Heart left ventricle (tissue), 16 donors: ENCODE results near the gene MLC1. TPM values are rescaled to one million over a fixed set of nuclear protein-coding genes. Genes with fewer than 3 reads are reported as not detected.

ENCODE experiments used
- ATAC-seq, 4 donors: fragments of 200-7000 bp; cut with Tn5 transposase; one replicate each; pipeline ENCODE4 v1.9.1; 2020 to 2022; ENCODE audit warnings: moderate library complexity in 4 of 4, mild to moderate bottlenecking in 3 of 4, moderate number of reproducible peaks in 1 of 4
- DNase-seq, 5 donors: peaks; one replicate each; pipeline ENCODE4 v3.0.0-alpha.2; 2020
- H3K27ac ChIP-seq, 12 donors: fragments of 200-600 bp; sonication (generic) in 4 of 12; one replicate each; pipeline versions ENCODE4 v1.5.0 to v1.8.0; 2016 to 2022; ENCODE audit warnings: mild to moderate bottlenecking in 2 of 12
- H3K27me3 ChIP-seq, 9 donors: fragments of 200-600 bp; sonication (generic) in 2 of 9; one replicate each; pipeline versions ENCODE4 v1.5.1 to v1.8.0; 2016 to 2022; ENCODE audit warnings: mild to moderate bottlenecking in 3 of 9
- H3K36me3 ChIP-seq, 9 donors: fragments of 200-600 bp; sonication (generic) in 2 of 9; one replicate each; pipeline versions ENCODE4 v1.5.0 to v1.8.0; 2018 to 2022; ENCODE audit warnings: mild to moderate bottlenecking in 2 of 9
- H3K4me1 ChIP-seq, 12 donors: fragments of 200-600 bp; sonication (generic) in 4 of 12; one replicate each; pipeline versions ENCODE4 v1.5.0 to v1.8.0; 2016 to 2022; ENCODE audit warnings: mild to moderate bottlenecking in 3 of 12
- H3K4me3 ChIP-seq, 12 donors: fragments of 200-600 bp; sonication (generic) in 4 of 12; one replicate each; pipeline versions ENCODE4 v1.5.0 to v1.8.0; 2017 to 2022; ENCODE audit warnings: mild to moderate bottlenecking in 9 of 12, moderate library complexity in 4 of 12
- H3K9me3 ChIP-seq, 12 donors: fragments of 200-600 bp; sonication (generic) in 4 of 12; one replicate each; pipeline versions ENCODE4 v1.5.0 to v1.8.0; 2016 to 2022; ENCODE audit warnings: mild to moderate bottlenecking in 1 of 12
- POLR2A ChIP-seq, 2 donors: fragments of 450-650 bp; IDR thresholded peaks; one replicate each; pipeline ENCODE4 v1.6.1; 2017; ENCODE audit warnings: antibody characterized with exemption in 2 of 2, mild to moderate bottlenecking in 2 of 2, moderate library complexity in 2 of 2
- WGBS, 4 donors: extraction: QIAGEN DNeasy Blood & Tissue Kit in 2 of 4; methylation state at CpG; one replicate each; pipeline versions ENCODE4 v1.1.5 to v1.1.7; 2013 to 2018; 5-methylcytosine and 5-hydroxymethylcytosine counted together
- intact Hi-C, 10 donors: fragments of 100-400 bp; cut with DNase I; formaldehyde crosslinking; loops; one replicate each; pipeline versions ENCODE4 v1.11.1 to v1.14.2; 2022
- polyA plus RNA-seq, 2 donors: library from polyadenylated mRNA; stranded (reverse); fragments of 200-250 nt; gene quantifications; one replicate each; pipeline ENCODE4 v1.2.3, GENCODE V29; 2013
- total RNA-seq, 9 donors: library from RNA; depleted of rRNA in 2 of 9; stranded (reverse); fragments of >200 nt in 2 of 9; fragmentation: NEBNext Ultra II Directional in 3 of 9; extraction: Animal tissue kit (Norgen Biotek cat#: 25700) in 3 of 9; gene quantifications; one replicate each; pipeline versions ENCODE4 v1.1.0 to v1.2.4, GENCODE V29; 2016 to 2023
- TF ChIP-seq, protein P1 (sequence below), 12 donors: fragments of 200-600 bp; sonication (generic) in 4 of 12; IDR thresholded peaks; one replicate each; pipeline versions ENCODE4 v1.5.0 to v1.8.0; 2018 to 2022; ENCODE audit warnings: antibody characterized with exemption in 12 of 12, mild to moderate bottlenecking in 5 of 12
- donor health status: ischemic (EF 13 %, LVEDD 7.1; RV severe dilation, severe dysfunction).
- donor health status: healthy with polysubstance abuse.
- donor health status: DM: no; HTN: yes; CAD: no.
- donor health status: DM: no; HTN: no; CAD: no.
- donor health status: ischemic (EF 25% LVEDD 6.9; RV normal size, moderate dysfunction).
- donor health status: ischemic (EF 25% LVEDD 5.7; RV mildly dilated, moderate dysfunction).
- donor health status: healthy.
- donor health status: DM: yes; HTN: yes; CAD: no.
- donor health status: ischemic (EF 35%, LVEDD 5.7; RV mildly dilated, moderate dysfunction).
- donor health status: nonischemic (EF 11% LVEDD 7.7; RV severe dilation, severe dysfunction).
- donor health status: DM: yes; HTN: yes; CAD: no.
- donor health status: PGD.
- donor health status: ischemic (EF 29% LVEDD 5.4; RV normal size, mild dysfunction).
- donor health status: nonischemic (EF 23%, LVEDD 6.1; RV moderate dilation, normal function).

Gene MLC1
- total and polyA plus RNA-seq, 11 donors, result 0.03 to 0.80 (median 0.15) TPM; not detected in 5

DNA sequence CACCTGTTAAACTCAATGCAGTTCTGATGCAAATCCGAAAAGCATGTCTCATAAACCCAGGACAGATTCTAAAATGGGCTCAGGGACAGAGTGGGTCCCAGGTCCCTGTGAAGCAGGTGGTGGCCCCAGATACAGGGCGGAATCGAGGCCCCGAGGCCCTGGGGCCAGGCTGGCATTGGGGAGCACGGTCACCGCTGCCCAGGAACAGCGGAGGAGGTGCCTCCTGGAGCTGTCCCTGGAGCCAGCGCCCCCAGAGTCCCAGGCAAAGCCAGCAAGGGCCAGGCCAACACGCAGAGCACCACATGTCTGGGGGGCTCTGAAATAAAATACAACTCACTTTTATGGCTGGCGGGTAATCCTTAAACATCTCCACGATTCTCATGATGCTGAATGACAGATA lies 17.1 kb downstream of the MLC1 start:
- H3K27me3 ChIP-seq, result peaks cover 0 to 20% (median 0%) of the 10 kb centered on the region in 9 donors
- TF ChIP-seq POLR2A (IDR thresholded peaks at IDR 0.05), result no peak
- TF ChIP-seq, protein P1, sequence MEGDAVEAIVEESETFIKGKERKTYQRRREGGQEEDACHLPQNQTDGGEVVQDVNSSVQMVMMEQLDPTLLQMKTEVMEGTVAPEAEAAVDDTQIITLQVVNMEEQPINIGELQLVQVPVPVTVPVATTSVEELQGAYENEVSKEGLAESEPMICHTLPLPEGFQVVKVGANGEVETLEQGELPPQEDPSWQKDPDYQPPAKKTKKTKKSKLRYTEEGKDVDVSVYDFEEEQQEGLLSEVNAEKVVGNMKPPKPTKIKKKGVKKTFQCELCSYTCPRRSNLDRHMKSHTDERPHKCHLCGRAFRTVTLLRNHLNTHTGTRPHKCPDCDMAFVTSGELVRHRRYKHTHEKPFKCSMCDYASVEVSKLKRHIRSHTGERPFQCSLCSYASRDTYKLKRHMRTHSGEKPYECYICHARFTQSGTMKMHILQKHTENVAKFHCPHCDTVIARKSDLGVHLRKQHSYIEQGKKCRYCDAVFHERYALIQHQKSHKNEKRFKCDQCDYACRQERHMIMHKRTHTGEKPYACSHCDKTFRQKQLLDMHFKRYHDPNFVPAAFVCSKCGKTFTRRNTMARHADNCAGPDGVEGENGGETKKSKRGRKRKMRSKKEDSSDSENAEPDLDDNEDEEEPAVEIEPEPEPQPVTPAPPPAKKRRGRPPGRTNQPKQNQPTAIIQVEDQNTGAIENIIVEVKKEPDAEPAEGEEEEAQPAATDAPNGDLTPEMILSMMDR (IDR thresholded peaks at IDR 0.05), result no peak
- H3K9me3 ChIP-seq, result no peaks in the 10 kb centered on the region
- H3K36me3 ChIP-seq, result no peaks in the 10 kb centered on the region
- H3K4me3 ChIP-seq, result no peak overlapping the region
- no peaks in the 10 kb centered on the region for H3K4me1 ChIP-seq
- ATAC-seq, result no peak
- intact Hi-C loops, result no loop called here
- WGBS, 4 donors, result 79 to 87% (median 85%) methylated on average over 10 to 11 of the region's 11 CpGs
- no peak overlapping the region for H3K27ac ChIP-seq
- DNase-seq, result no peak

DNA sequence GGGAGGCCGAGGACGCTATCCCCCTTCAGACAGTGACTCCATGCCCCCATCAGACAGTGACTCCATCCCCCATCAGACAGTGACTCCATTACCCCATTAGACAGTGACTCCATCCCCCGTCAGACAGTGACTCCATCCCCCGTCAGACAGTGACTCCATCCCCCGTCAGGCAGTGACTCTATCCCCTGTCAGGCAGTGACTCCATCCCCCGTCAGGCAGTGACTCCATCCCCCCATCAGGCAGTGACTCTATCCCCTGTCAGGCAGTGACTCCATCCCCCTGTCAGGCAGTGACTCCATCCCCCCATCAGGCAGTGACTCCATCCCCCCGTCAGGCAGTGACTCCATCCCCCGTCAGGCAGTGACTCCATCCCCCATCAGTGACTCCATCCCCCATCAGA lies 18.0 kb downstream of the MLC1 start:
- no peak for TF ChIP-seq POLR2A (IDR thresholded peaks at IDR 0.05)
- TF ChIP-seq, protein P1 (IDR thresholded peaks at IDR 0.05), result no peak
- no peak for DNase-seq
- no peaks in the 10 kb centered on the region for H3K9me3 ChIP-seq
- intact Hi-C loops, result no loop called here
- no peak overlapping the region for H3K27ac ChIP-seq
- H3K27me3 ChIP-seq, result peaks cover 0 to 15% (median 0%) of the 10 kb centered on the region in 9 donors
- ATAC-seq, result no peak
- 68 to 80% (median 77%) methylated on average over 6 to 8 of the region's 8 CpGs for WGBS, 4 donors
- H3K4me3 ChIP-seq, result no peak overlapping the region
- H3K36me3 ChIP-seq, result no peaks in the 10 kb centered on the region
- H3K4me1 ChIP-seq, result no peaks in the 10 kb centered on the region

DNA sequence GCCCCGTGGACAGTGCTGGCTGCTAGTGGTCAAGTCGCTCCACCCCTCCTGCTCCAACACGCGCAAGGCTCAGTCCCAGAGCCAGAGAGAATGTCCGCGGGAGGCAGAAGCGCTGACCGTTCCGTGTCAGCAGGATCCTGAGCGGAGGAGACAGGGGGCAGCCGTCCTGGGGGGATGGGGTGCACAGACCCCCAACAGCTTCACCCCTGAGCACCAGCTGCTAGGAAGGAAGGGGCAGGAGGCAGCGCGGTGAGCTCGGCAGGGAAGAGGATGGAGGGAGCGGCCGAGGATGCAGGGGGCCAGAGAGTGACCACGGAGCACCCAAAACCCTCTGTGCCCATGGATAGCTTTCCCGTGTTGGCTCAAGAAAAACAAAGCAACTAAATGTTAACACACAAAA lies 20.8 kb downstream of the MLC1 start:
- peaks cover 0 to 32% (median 14%) of the 10 kb centered on the region in 9 donors for H3K27me3 ChIP-seq
- DNase-seq (peak in 1 of 5 donors; percentile 18), ATAC-seq (no peak)
- no peak for TF ChIP-seq POLR2A (IDR thresholded peaks at IDR 0.05)
- TF ChIP-seq, protein P1 (IDR thresholded peaks at IDR 0.05), result no peak
- H3K27ac ChIP-seq, result no peak overlapping the region
- peaks cover 0 to 4% (median under 1%) of the 10 kb centered on the region in 12 donors for H3K4me1 ChIP-seq
- intact Hi-C loops, result no loop called here
- no peaks in the 10 kb centered on the region for H3K9me3 ChIP-seq
- H3K36me3 ChIP-seq, result no peaks in the 10 kb centered on the region
- WGBS, 4 donors, result 56 to 71% (median 60%) methylated on average over 15 to 18 of the region's 18 CpGs
- no peak overlapping the region for H3K4me3 ChIP-seq

DNA sequence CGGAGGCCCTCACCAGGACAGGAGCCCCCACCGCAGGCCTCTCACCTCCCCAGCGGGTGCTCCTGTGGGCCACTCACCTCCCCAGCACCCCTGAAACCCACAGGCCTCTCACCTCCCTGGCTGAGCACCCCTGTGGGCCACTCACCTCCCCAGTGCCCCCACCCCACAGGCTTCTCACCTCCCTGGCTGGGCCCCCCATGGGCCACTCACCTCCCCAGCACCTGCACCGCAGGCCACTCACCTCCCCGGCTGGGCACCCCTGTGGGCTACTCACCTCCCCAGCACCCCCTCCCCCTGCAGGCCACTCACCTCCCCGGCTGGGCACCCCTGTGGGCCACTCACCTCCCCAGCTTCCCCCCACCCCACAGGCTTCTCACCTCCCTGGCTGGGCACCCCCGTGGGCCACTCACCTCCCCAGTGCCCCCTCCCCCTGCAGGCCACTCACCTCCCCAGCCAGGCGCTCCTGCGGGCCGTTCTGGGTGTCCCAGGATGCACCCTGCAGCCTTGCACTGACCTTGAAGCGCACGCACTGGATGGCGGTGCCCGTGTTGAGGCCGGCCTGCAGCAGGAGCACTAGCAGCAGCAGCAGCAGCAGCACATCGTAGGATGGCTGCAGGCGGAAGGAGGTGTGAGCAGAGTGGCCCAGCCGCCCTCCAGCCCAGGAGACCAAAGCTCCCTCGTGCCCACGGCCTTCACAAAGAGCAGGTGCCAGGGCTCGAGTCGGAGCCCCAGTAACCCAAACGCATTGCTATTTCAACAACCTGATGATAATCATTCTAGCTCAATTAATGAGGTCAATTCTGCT lies 21.4 kb downstream of the MLC1 start:
- 71 to 84% (median 76%) methylated on average over 10 to 23 of the region's 23 CpGs for WGBS, 4 donors
- Histone ChIP-seq H3K27me3 (peaks cover 3 to 38% (median 20%) of the 10 kb centered on the region in 9 donors), H3K4me1 (peaks cover 0 to 11% (median 6%) of the 10 kb centered on the region in 12 donors), H3K27ac (no peak overlapping the region), H3K9me3 (no peaks in the 10 kb centered on the region), H3K4me3 (no peak overlapping the region), H3K36me3 (no peaks in the 10 kb centered on the region)
- DNase-seq (peak in 2 of 5 donors; percentile 22 to 64), ATAC-seq (peak in 2 of 4 donors; percentile 27 to 31)
- TF ChIP-seq, protein P1 (IDR thresholded peaks at IDR 0.05), result no peak
- TF ChIP-seq POLR2A (IDR thresholded peaks at IDR 0.05), result no peak
- intact Hi-C loops, result no loop called here
